ENCODE data around the gene DGKA. TPM values are rescaled to one million over a fixed set of nuclear protein-coding genes. Genes with fewer than 3 reads are reported as not detected.

DGKA gene
- total RNA-seq, 4 donors from 2014 or later, result 101 to 268 (median 138) TPM

DNA sequence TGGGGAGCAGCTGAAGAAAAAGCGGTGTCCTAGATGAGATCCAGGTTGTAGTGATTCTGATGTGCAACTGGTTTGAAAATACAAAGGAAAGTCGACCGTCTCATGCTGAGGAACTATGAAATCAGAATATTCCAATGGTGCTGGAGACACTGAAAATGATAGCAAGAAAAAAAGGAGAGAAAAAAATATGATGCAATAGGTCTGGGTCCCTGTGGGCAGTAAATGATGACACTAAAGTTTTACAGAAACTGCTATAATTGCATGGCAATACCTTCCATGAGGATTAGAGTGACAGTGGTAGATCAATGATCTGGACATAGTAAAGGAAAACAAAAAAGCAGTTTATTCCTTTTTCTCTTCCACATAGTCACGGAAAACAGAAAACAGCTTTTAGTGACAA lies 5.6 kb upstream of the DGKA start:
- Histone ChIP-seq H3K9me3 (no peaks in the 10 kb centered on the region), H3K4me1 (peaks cover 23 to 59% (median 35%) of the 10 kb centered on the region in 4 donors), H3K4me3 (no peak overlapping the region), H3K27me3 (no peaks in the 10 kb centered on the region), H3K27ac (no peak overlapping the region), H3K36me3 (peaks cover 0 to 7% (median 3%) of the 10 kb centered on the region in 4 donors)
- WGBS, 2 donors (ENCODE audit: low coverage in 1 of 2), result 75 to 84% methylated on average over 3 to 4 of the region's 4 CpGs
- no peak for DNase-seq
- in situ Hi-C loops (cut with MboI; ENCODE audit: low pct_ligation_motif_present in 1 of 4, low pct_unique_long_range_greater_than_20kb in 1 of 4, low sequenced_read_pairs in 3 of 4) (loop anchor here in 2 of 4 donors (5.0 to 25.0 kb wide), 2 partner anchors 113 to 193 kb away; partner anchors contain the start of genes ORMDL2 (in 1 of the 2) and SARNP (in 1 of the 2)), intact Hi-C loops (cut with DNase I; ENCODE audit: low total_unique reads) (loop anchor here (5.0 kb wide), 1 partner anchor 93 kb away; no protein-coding TSS in a partner anchor)
- TF ChIP-seq, protein P1, sequence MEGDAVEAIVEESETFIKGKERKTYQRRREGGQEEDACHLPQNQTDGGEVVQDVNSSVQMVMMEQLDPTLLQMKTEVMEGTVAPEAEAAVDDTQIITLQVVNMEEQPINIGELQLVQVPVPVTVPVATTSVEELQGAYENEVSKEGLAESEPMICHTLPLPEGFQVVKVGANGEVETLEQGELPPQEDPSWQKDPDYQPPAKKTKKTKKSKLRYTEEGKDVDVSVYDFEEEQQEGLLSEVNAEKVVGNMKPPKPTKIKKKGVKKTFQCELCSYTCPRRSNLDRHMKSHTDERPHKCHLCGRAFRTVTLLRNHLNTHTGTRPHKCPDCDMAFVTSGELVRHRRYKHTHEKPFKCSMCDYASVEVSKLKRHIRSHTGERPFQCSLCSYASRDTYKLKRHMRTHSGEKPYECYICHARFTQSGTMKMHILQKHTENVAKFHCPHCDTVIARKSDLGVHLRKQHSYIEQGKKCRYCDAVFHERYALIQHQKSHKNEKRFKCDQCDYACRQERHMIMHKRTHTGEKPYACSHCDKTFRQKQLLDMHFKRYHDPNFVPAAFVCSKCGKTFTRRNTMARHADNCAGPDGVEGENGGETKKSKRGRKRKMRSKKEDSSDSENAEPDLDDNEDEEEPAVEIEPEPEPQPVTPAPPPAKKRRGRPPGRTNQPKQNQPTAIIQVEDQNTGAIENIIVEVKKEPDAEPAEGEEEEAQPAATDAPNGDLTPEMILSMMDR (IDR thresholded peaks at IDR 0.05), result no peak
- TF ChIP-seq EP300 (IDR thresholded peaks at IDR 0.05; ENCODE audit: low read depth) (no peak), POLR2AphosphoS5 (IDR thresholded peaks at IDR 0.05) (no peak), POLR2A (IDR thresholded peaks at IDR 0.05) (no peak)

DNA sequence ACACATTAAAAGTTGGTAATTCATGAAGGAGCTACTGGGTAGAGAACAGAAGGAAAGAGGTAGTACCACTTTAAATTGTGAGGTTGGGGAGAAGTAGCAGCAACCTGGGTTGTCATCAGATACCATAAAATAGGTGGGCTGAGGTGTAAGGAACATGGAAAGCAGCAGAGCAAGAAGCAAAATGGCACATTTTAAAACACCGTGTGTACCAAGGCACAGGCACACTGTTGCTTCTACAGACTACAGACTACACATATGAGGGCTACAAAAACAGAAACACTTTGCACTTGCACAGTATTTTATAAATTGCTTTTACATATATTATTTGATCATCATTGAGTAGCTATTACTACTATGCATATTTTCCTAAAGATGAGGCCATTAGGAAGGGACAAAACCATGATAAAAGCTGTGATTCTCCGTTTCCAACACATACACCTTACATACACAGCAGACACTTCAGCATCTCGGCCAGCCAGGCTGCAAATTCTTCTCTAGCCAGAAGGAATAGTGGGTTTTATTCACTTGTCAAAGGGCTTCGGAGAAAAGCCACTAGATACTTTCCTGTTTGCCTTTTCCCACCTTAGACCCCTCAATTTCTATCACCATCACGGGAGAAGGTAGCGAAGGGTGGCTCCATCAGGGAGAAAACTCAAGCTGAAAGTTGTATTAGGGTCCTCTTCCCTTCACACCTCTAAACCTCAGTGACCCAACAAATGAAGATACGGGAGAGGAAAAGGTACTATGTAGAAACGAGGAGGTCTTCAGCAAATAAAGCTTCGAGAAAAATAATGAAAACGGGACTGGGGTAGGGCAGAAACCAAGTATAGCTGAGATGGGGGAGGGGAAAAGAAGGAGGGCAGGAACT lies 4.9 kb upstream of the DGKA start:
- H3K36me3 ChIP-seq, result peaks cover 0 to 7% (median 3%) of the 10 kb centered on the region in 4 donors
- DNase-seq, result no peak
- H3K27me3 ChIP-seq, result no peaks in the 10 kb centered on the region
- TF ChIP-seq EP300 (IDR thresholded peaks at IDR 0.05; ENCODE audit: low read depth) (no peak), POLR2A (IDR thresholded peaks at IDR 0.05) (no peak), POLR2AphosphoS5 (IDR thresholded peaks at IDR 0.05) (no peak)
- TF ChIP-seq, protein P1 (IDR thresholded peaks at IDR 0.05), result no peak
- intact Hi-C loops (cut with DNase I; ENCODE audit: low total_unique reads) (loop anchor here (5.0 kb wide), 1 partner anchor 94 kb away; no protein-coding TSS in a partner anchor), in situ Hi-C loops (cut with MboI; ENCODE audit: low pct_ligation_motif_present in 1 of 4, low pct_unique_long_range_greater_than_20kb in 1 of 4, low sequenced_read_pairs in 3 of 4) (loop anchor here in 2 of 4 donors (5.0 to 25.0 kb wide), 2 partner anchors 114 to 194 kb away; partner anchors contain the start of genes ORMDL2 (in 1 of the 2) and SARNP (in 1 of the 2))
- H3K9me3 ChIP-seq, result no peaks in the 10 kb centered on the region
- WGBS, 2 donors (ENCODE audit: low coverage in 1 of 2), result 6 to 7% methylated on average over 7 to 10 of the region's 10 CpGs
- peaks cover 29 to 59% (median 40%) of the 10 kb centered on the region in 4 donors for H3K4me1 ChIP-seq
- peak overlapping the region; percentile 92 to 99 (median 98) for H3K27ac ChIP-seq
- H3K4me3 ChIP-seq, result peak overlapping the region; percentile 32 to 84 (median 80)

DNA sequence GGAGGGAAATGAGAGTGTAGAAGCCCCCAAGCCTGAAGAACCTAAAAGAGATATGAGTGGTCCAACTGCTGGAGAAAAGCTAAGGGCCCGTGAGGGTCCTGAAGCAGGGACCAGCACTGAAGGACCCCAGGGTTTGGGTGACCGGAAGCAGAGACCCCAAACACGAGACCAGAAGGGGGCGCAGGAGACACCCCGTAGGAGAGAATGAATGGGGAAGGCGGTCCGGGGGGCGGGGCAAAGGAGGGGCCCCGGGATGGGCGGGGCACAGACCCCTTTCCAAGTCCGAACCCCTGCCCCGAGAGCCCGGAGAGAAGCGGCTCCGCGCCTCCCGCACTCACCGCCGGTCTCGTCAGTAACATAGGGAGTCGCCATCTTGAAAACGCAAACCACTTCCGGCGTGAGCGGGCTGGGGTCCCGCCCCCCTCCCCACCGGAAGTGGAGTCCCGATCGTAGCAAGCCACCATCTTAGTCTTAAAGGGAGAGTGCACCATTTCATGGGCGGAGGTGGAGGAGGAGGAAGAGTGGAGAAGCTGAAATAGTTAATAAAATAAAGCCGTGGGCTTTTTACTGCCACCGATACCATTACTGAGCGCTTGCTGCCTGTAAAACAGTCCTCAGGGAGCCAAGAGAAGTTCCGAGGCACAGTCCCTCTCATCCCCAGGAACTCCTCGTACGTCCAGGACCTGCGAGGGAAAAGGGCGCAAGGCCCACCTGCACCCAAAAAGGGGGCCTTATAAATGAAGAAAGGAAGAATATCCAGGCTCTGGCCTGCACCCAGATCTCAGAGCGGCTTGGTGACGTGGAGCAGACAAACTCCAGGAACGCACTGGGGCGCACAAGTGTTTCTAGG lies 4.0 kb upstream of the DGKA start:
- Histone ChIP-seq H3K4me3 (peak overlapping the region; percentile 32 to 84 (median 80)), H3K9me3 (no peaks in the 10 kb centered on the region), H3K4me1 (peaks cover 29 to 55% (median 45%) of the 10 kb centered on the region in 4 donors), H3K36me3 (peaks cover 0 to 7% (median 1%) of the 10 kb centered on the region in 4 donors), H3K27ac (peak overlapping the region; percentile 92 to 99 (median 98)), H3K27me3 (no peaks in the 10 kb centered on the region)
- DNase-seq, result peak; percentile 91
- in situ Hi-C loops (cut with MboI; ENCODE audit: low pct_ligation_motif_present in 1 of 4, low pct_unique_long_range_greater_than_20kb in 1 of 4, low sequenced_read_pairs in 3 of 4), result loop anchor here in 2 of 4 donors (5.0 to 25.0 kb wide), 2 partner anchors 115 to 195 kb away; partner anchors contain the start of genes ORMDL2 (in 1 of the 2) and SARNP (in 1 of the 2)
- intact Hi-C loops (cut with DNase I; ENCODE audit: low total_unique reads), result loop anchor here (5.0 kb wide), 1 partner anchor 95 kb away; no protein-coding TSS in a partner anchor
- 0 to 1% methylated on average over 5 to 35 of the region's 42 CpGs for WGBS, 2 donors (ENCODE audit: low coverage in 1 of 2)
- TF ChIP-seq, protein P1 (IDR thresholded peaks at IDR 0.05), result peak; percentile 64 to 88 (median 73)
- TF ChIP-seq POLR2AphosphoS5 (IDR thresholded peaks at IDR 0.05), result peak in 2 of 3 donors; percentile 59
- no peak for TF ChIP-seq EP300 (IDR thresholded peaks at IDR 0.05; ENCODE audit: low read depth)

All from transverse colon (tissue), 4 donors.